ENCODE results near the gene C2CD3.

DNA sequence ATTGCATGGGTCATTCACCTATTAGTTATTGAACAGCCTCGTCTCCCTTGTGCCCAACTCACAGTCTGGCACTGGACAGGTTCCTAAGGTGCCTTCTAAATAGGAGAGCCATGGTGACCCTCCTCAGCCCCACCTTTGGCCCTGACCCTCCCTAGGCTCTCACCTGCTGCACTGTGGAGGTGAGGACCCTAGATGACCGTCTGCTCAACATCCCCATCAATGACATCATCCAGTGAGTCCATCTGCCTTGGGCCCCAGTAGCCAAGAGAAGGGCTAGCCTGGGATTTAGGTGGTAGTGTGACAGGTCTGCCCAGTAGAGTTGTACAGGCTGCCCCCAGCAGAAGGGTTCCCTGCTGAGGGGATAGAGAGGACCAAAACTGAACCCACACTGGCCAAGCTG is 201.7 kb downstream of the C2CD3 start:
- TF ChIP-seq POLR2A (IDR thresholded peaks at IDR 0.05): no peak
- TF ChIP-seq, protein P1, sequence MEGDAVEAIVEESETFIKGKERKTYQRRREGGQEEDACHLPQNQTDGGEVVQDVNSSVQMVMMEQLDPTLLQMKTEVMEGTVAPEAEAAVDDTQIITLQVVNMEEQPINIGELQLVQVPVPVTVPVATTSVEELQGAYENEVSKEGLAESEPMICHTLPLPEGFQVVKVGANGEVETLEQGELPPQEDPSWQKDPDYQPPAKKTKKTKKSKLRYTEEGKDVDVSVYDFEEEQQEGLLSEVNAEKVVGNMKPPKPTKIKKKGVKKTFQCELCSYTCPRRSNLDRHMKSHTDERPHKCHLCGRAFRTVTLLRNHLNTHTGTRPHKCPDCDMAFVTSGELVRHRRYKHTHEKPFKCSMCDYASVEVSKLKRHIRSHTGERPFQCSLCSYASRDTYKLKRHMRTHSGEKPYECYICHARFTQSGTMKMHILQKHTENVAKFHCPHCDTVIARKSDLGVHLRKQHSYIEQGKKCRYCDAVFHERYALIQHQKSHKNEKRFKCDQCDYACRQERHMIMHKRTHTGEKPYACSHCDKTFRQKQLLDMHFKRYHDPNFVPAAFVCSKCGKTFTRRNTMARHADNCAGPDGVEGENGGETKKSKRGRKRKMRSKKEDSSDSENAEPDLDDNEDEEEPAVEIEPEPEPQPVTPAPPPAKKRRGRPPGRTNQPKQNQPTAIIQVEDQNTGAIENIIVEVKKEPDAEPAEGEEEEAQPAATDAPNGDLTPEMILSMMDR (IDR thresholded peaks at IDR 0.05 in 8 of 11, conservative IDR thresholded peaks at IDR 0.05 in 3 of 11): no peak
